DND-41 (cell line): Measurements from ENCODE around the gene RBMS1.
A peak's percentile ranks its signal among the peaks of the same experiment; 100 is the strongest.
"Not testable (repeated sequence)": the region's sequence is repeated elsewhere in the genome, so short reads cannot be mapped to it uniquely, and the experiment has no call there.

Experiments
- ATAC-seq: fragments of 200-7000 bp; cut with Tn5 transposase; 3 replicates; pipeline ENCODE4 v1.9.1; 2021; ENCODE audit warnings: low read depth; ENCODE audit not compliant: insufficient read depth
- DNase-seq: peaks from one replicate; pipeline ENCODE4 v3.0.0-alpha.2; 2020
- H2AFZ ChIP-seq: 2 replicates; pipeline ENCODE4 v1.6.0; 2012; ENCODE audit warnings: low read depth, low read length
- H3K27ac ChIP-seq: 2 replicates; pipeline ENCODE4 v1.5.1; 2012; ENCODE audit warnings: low read length, inconsistent platforms
- H3K27me3 ChIP-seq: fragments of 200-600 bp; sonication (generic); 2 replicates; pipeline ENCODE4 v1.6.0; 2012; ENCODE audit warnings: low read length, mild to moderate bottlenecking, inconsistent platforms; ENCODE audit not compliant: insufficient read depth, poor library complexity
- H3K36me3 ChIP-seq: 2 replicates; pipeline ENCODE4 v1.5.1; 2012; ENCODE audit warnings: low read length, inconsistent platforms; ENCODE audit not compliant: insufficient read depth
- H3K4me1 ChIP-seq: 2 replicates; pipeline ENCODE4 v1.5.1; 2012; ENCODE audit warnings: mild to moderate bottlenecking, low read length; ENCODE audit not compliant: insufficient read depth
- H3K4me2 ChIP-seq: 2 replicates; pipeline ENCODE4 v1.6.0; 2012; ENCODE audit warnings: mild to moderate bottlenecking, moderate library complexity, low read length, inconsistent platforms; ENCODE audit not compliant: insufficient read depth
- H3K4me3 ChIP-seq, 2 experiments: fragments of 200-600 bp in 1 of 2; shearing (Covaris generic) in 1 of 2; 2 replicates each; pipeline ENCODE4 v1.5.1; 2012 to 2016; ENCODE audit warnings: inconsistent platforms in 2 of 2, low read length in 2 of 2, mild to moderate bottlenecking in 2 of 2, low read depth in 1 of 2, moderate library complexity in 1 of 2
- H3K79me2 ChIP-seq: 2 replicates; pipeline ENCODE4 v1.6.0; 2012; ENCODE audit warnings: low read length, inconsistent platforms; ENCODE audit not compliant: insufficient read depth
- H3K9ac ChIP-seq: 2 replicates; pipeline ENCODE4 v1.6.0; 2012; ENCODE audit warnings: low read depth, mild to moderate bottlenecking, inconsistent platforms, low read length, moderate library complexity
- H3K9me3 ChIP-seq: 2 replicates; pipeline ENCODE4 v1.5.1; 2012; ENCODE audit warnings: low read length, moderate library complexity, mild to moderate bottlenecking, inconsistent platforms; ENCODE audit not compliant: insufficient read depth, severe bottlenecking
- H4K20me1 ChIP-seq: 2 replicates; pipeline ENCODE4 v1.6.0; 2012; ENCODE audit warnings: low read length; ENCODE audit not compliant: insufficient read depth
- CTCF ChIP-seq: IDR thresholded peaks from 2 replicates; pipeline ENCODE4 v1.5.1; 2012; ENCODE audit warnings: borderline replicate concordance, low read length, moderate library complexity, mild to moderate bottlenecking; ENCODE audit not compliant: poor library complexity, severe bottlenecking; ENCODE audit errors: extremely low read depth
- EZH2 ChIP-seq: IDR thresholded peaks from 3 replicates; pipeline ENCODE4 v1.6.1; 2012; ENCODE audit warnings: borderline replicate concordance, low read depth, mild to moderate bottlenecking, moderate library complexity, low read length, inconsistent platforms; ENCODE audit not compliant: severe bottlenecking

The RBMS1 gene

GRCh38 chr2:160367887-160368286 lies 125.7 kb downstream of the RBMS1 start:
- peak; percentile 82 for ATAC-seq
- H3K4me1 ChIP-seq, result peaks cover 14% of the 10 kb centered on the region

GRCh38 chr2:160367139-160367538 lies 126.5 kb downstream of the RBMS1 start:
- not testable (repeated sequence) for H3K27me3 ChIP-seq, H2AFZ ChIP-seq, H3K9ac ChIP-seq, ATAC-seq, H3K4me2 ChIP-seq, H3K9me3 ChIP-seq, H4K20me1 ChIP-seq, H3K4me3 ChIP-seq, H3K27ac ChIP-seq, DNase-seq
- Histone ChIP-seq H3K36me3 (peaks cover 23% of the 10 kb centered on the region), H3K79me2 (peaks cover 38% of the 10 kb centered on the region), H3K4me1 (peaks cover 14% of the 10 kb centered on the region)

More at GRCh38 chr2:160367887-160368286, 125.7 kb downstream of the RBMS1 start:
- Histone ChIP-seq H3K9ac (no peak overlapping the region), H3K9me3 (no peaks in the 10 kb centered on the region), H3K27ac (peak overlapping the region; percentile 50), H3K36me3 (peaks cover 19% of the 10 kb centered on the region), H3K4me3 (no peak overlapping the region), H3K4me2 (no peak overlapping the region), H3K27me3 (no peaks in the 10 kb centered on the region), H3K79me2 (peaks cover 45% of the 10 kb centered on the region), H4K20me1 (peaks cover 10% of the 10 kb centered on the region; the same call in 1 of the 2 replicates), H2AFZ (no peak overlapping the region)
- TF ChIP-seq CTCF, result no peak
- no peak for TF ChIP-seq EZH2
- peak; percentile 12 for DNase-seq

- no peak overlapping the region for H3K27ac ChIP-seq
- peaks cover 10% of the 10 kb centered on the region for H3K4me1 ChIP-seq
- H3K79me2 ChIP-seq, result peaks cover 31% of the 10 kb centered on the region
These were observed 127.1 kb downstream of the RBMS1 start for GRCh38 chr2:160366474-160366873.

More at GRCh38 chr2:160366474-160366873, 127.1 kb downstream of the RBMS1 start:
- no peak overlapping the region for H2AFZ ChIP-seq
- no peak overlapping the region for H3K9ac ChIP-seq
- no peak overlapping the region for H3K4me2 ChIP-seq
- ATAC-seq (no peak), DNase-seq (no peak)
- no peak overlapping the region for H3K4me3 ChIP-seq
- TF ChIP-seq CTCF (no peak), EZH2 (no peak)
- H3K27me3 ChIP-seq, result no peaks in the 10 kb centered on the region
- no peaks in the 10 kb centered on the region for H3K9me3 ChIP-seq
- peaks cover 23% of the 10 kb centered on the region for H3K36me3 ChIP-seq
- H4K20me1 ChIP-seq, result peaks cover 5% of the 10 kb centered on the region; the same call in 1 of the 2 replicates
